ENCODE data around the gene ZFAND6. TPM values are rescaled to one million over a fixed set of nuclear protein-coding genes. Genes with fewer than 3 reads are reported as not detected.
"Not testable (repeated sequence)": the region's sequence is repeated elsewhere in the genome, so short reads cannot be mapped to it uniquely, and the experiment has no call there.

Gene ZFAND6
- polyA plus RNA-seq, 4 donors, result 95.6 to 130 (median 115) TPM

DNA sequence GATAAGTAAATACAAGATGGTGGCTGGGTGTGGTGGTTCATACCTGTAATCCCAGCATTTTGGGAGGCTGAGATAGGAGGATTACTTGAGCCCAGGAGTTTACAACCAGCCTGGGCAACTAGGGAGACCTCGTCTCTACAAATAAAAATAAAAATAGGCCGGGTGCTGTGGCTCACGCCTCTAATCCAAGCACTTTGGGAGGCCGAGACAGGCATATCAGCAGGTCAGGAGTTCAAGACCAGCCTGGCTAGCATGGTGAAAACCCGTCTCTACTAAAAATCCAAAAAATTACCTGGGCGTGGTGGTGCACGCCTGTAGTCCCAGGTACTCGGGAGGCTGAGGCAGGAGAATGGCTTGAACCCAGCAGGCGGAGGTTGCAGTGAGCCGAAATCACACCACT is 14.3 kb upstream of the ZFAND6 start:
- not testable (repeated sequence) for DNase-seq (ENCODE audit: low read depth in 4 of 4, low spot score in 3 of 4)

GRCh38 chr15:80049046-80049445 is 10.4 kb upstream of the ZFAND6 start:
- DNase-seq (ENCODE audit: low read depth in 4 of 4, low spot score in 3 of 4), result no peak

- DNase-seq (ENCODE audit: low read depth in 4 of 4, low spot score in 3 of 4), result no peak
Observed at GRCh38 chr15:80052597-80053304, 6.7 kb upstream of the ZFAND6 start.

- no peak for DNase-seq (ENCODE audit: low read depth in 4 of 4, low spot score in 3 of 4)
Observed at GRCh38 chr15:80055933-80056332, 3.5 kb upstream of the ZFAND6 start.

DNA sequence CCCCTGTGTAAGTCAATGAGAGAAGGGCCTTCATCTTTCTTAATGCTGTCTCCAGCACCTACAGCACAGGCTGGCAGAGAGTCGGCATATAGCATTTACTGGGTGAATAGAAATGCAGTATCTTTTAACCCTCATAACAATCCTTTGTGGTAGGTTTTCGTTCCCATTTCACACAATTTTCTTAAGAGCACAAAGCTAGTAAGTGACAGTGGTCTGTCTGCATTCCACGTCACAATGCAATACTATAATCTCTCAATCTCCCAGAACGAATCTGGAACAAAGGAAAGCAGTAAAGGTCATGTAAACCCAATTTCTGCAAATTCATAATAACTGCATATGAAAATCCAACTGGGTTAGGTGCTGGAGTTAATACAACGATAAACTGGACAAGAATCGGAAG is 1.4 kb upstream of the ZFAND6 start:
- no peak for DNase-seq (ENCODE audit: low read depth in 4 of 4, low spot score in 3 of 4)

GRCh38 chr15:80059786-80060355 is 395 bp downstream of the ZFAND6 start:
- DNase-seq (ENCODE audit: low read depth in 4 of 4, low spot score in 3 of 4), result peak in 3 of 4 donors; percentile 29 to 64 (median 51)

DNA sequence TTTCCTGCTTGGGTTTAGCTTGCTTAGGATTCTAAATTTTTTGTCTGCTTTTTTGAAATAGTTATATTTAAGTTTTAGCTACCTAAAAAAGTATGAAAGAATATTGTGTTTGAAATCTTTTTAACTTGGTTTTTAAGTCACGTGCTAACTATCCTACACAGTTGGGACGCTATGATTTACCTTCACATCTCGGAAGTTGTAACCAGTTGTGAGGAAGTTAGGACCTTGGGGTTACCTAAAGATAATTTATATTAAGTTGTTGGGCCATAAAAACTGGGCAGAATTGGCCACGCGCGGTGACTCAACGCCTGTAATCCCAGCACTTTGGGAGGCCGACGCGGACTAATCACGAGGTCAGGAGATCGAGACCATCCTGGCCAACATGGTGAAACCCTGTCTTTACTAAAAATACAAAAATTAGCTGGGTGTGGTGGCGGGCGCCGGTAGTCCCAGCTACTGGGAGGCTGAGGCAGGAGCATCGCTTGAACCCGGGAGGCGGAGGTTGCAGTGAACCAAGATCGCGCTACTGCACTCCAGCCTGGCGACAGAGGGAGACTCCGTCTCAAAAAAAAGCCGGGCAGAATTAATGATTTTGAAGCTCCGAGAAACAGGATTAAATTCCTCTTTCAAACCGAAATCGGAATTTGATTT is 1.0 kb downstream of the ZFAND6 start:
- peak in 2 of 4 donors; percentile 21 to 32 for DNase-seq (ENCODE audit: low read depth in 4 of 4, low spot score in 3 of 4)

DNA sequence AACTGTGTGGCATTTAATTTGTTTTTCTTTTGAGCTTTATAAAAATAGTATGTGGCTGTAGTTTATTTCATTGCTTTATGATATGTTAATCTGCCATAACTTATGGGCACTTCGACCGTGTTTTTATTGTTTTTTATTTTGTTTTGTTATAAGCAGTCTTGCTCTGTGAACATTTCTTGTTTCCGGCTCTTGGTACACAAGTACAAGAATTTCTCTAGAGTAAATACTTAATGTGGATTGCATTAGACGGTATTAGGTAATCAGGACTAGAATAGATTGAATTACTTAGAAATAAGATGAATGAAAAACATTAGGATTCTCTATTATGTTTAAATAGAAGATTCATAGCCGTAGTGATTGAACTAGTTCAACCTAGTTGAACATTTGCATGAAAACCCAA is 2.1 kb downstream of the ZFAND6 start:
- no peak for DNase-seq (ENCODE audit: low read depth in 4 of 4, low spot score in 3 of 4)

DNA sequence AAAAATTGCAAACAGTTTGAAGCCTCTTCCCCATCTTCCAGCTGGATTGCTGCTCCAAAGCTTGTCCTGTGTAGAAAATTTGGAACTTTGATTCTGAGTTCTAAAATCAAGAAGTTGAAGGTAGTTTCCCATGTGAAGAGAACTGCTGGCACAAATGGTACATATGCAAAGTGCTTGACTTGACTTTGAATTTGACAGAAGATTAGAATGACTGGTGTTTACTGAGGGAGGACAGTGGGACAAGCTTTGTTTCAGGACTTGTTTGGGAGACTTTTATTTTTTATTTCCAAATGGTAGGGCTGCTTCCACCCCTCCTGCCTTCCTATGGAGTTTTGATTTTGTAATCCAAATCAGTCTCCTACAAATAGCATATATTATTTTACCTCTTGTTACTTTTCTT is 7.4 kb downstream of the ZFAND6 start:
- no peak for DNase-seq (ENCODE audit: low read depth in 4 of 4, low spot score in 3 of 4)

DNA sequence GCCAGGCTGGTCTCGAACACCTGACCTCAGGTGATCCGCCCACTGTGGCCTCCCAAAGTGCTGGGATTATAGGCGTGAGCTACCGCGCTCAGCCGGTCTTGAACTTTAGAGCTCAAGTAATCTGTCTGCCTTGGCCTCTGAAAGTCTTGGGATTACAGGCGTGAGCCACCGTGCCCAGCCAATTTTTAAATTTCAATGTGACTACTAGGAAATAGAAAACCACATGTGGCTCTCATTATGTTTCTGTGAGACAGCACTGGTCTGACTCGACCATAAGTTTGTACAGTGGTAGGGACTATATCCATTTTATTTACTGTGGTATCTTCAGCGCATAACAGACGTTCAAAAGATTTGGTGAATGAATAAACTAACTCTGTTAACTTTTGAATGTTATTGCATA is 9.1 kb downstream of the ZFAND6 start:
- DNase-seq (ENCODE audit: low read depth in 4 of 4, low spot score in 3 of 4), result no peak

GRCh38 chr15:80070840-80071239 is 11.4 kb downstream of the ZFAND6 start:
- no peak for DNase-seq (ENCODE audit: low read depth in 4 of 4, low spot score in 3 of 4)

DNA sequence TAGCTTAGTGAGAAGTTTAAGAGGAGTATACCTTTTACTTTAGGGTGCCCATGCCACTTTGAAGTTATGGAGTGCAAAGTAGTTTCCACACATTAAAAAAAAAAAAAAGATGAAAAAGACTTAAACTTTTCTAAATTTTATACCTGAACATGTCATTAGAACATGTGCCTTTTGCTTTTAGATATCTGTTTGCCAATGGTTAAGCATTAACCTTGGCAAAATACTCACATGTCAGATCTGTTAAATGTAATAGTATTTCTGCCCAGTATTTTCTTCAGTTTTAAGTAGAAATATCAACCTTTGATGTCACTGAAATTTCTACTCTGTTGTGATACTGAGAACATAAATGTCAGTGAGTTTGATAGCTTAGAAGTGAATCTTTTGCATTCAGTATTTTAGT is 12.2 kb downstream of the ZFAND6 start:
- no peak for DNase-seq (ENCODE audit: low read depth in 4 of 4, low spot score in 3 of 4)

DNA sequence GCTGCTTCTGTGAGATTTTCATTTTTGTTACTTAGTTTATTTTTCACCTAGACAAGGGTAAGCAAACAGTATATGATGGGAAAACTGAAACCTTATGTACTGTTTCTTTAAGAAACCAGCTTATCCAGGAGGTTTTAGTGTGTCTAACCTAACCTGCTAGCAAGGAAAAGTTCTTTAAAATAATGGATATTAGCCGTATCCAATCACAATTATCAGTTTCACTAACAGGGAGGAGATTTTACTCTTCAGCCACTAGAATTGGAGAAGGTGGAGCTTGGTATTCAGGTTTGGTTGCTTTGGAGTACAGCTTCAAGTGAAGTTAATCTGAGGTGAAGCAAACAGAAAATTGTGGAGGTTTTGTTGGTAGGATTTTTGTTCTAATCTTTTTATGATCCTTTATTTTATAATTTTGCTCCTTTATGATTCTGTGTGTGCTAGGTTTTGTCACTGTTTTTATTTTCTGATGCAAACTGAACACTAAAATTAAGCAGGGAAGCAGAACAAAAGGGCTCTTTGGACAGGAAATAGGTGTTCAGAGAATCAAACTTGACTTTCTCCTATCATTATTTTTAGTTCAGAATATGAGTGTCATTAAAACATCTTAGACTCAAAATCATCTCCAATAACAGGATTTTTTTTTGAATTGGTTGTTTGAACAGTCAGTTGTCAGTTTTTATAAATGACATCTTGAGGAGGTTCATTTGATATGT is 13.0 kb downstream of the ZFAND6 start:
- DNase-seq (ENCODE audit: low read depth in 4 of 4, low spot score in 3 of 4), result peak; percentile 65 to 77 (median 69)

GRCh38 chr15:80073197-80073596 is 13.7 kb downstream of the ZFAND6 start:
- no peak for DNase-seq (ENCODE audit: low read depth in 4 of 4, low spot score in 3 of 4)

GRCh38 chr15:80076321-80077318 is 17.1 kb downstream of the ZFAND6 start:
- DNase-seq (ENCODE audit: low read depth in 4 of 4, low spot score in 3 of 4), result no peak

GRCh38 chr15:80081390-80081789 is 21.9 kb downstream of the ZFAND6 start:
- no peak for DNase-seq (ENCODE audit: low read depth in 4 of 4, low spot score in 3 of 4)

GRCh38 chr15:80087104-80087503 is 27.6 kb downstream of the ZFAND6 start:
- no peak for DNase-seq (ENCODE audit: low read depth in 4 of 4, low spot score in 3 of 4)

GRCh38 chr15:80090041-80090440 is 30.6 kb downstream of the ZFAND6 start:
- no peak for DNase-seq (ENCODE audit: low read depth in 4 of 4, low spot score in 3 of 4)

GRCh38 chr15:80090879-80091503 is 31.5 kb downstream of the ZFAND6 start:
- no peak for DNase-seq (ENCODE audit: low read depth in 4 of 4, low spot score in 3 of 4)

Data from left renal pelvis (tissue), 4 donors.